Left renal pelvis (tissue), 4 donors: ENCODE data around the gene RNF157. TPM values are rescaled to one million over a fixed set of nuclear protein-coding genes. Genes with fewer than 3 reads are reported as not detected.

ENCODE experiments used
- DNase-seq, 4 donors: peaks; one replicate each; pipeline ENCODE4 v3.0.0-alpha.2; 2013; ENCODE audit warnings: low read depth in 4 of 4, low spot score in 3 of 4
- polyA plus RNA-seq, 4 donors: library from polyadenylated mRNA; unstranded; fragments of 120-200 nt; gene quantifications; one replicate each; pipeline ENCODE4 v1.2.1, GENCODE V29; 2013; ENCODE audit not compliant: insufficient read length in 4 of 4

Gene RNF157
- polyA plus RNA-seq, 4 donors = 12.4 to 30.1 (median 28.0) TPM

- no peak for DNase-seq
Observed at GRCh38 chr17:76145231-76146052, 94.9 kb downstream of the RNF157 start.

DNA sequence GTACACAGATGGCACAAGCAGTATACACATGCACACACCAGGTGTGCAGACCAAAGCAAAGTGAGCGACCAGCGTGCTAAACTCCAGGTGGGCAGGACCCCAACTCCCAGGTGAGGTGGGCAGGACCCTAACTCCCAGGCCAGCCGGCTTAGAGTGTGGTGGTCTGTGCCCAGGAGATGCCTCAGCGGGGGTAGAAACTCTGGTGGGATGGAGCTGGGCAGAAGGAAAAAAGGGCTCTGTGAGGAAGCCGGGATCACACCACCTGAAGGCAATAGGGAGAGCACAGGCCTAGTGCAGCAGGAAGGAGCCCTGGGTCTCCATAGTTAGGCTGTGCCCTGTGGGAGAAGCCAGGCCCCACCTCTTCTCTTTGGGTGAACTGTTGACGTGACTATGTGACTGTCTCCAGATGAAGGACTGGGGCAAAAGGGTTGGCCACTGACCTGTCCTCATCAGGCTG, 97.7 kb downstream of the RNF157 start:
- DNase-seq = no peak

- DNase-seq = no peak
Observed at GRCh38 chr17:76142039-76142584, 98.2 kb downstream of the RNF157 start.

GRCh38 chr17:76141212-76142038, 98.9 kb downstream of the RNF157 start, which contains the start of gene FOXJ1:
FOXJ1 (minus strand) TSS chr17:76141245; CDS start chr17:76140395, 850 bp downstream.
- peak; percentile 76 to 91 (median 88) for DNase-seq

DNA sequence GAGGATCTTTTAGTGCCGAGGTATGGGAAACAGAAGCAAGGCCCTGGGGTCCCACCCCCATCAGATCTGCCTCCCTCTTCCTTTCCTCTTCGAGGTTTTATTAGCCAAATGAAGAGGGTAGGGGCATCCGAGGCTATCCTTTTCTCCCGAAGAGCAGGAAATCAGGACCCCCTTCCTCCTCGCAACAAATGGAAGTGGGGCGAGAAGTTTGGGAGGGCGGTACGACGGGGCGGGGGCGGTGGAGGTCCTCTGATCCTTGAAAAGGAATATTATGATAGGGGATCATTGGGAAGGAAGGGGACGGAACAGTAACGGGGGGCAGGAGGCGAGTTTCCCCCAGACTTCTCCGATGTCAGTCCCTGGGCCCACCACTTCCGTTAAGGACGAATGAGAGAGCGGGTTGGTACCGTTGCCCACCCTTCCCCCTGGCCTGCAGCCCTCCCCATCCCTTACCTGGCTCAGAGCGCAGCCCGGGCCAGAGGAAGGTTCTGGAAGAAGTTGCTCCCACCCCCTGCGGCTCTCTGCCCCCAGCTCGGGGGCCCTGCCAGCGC, 99.6 kb downstream of the RNF157 start:
- DNase-seq = no peak

GRCh38 chr17:76139801-76140660, 100.3 kb downstream of the RNF157 start:
- DNase-seq = no peak

DNA sequence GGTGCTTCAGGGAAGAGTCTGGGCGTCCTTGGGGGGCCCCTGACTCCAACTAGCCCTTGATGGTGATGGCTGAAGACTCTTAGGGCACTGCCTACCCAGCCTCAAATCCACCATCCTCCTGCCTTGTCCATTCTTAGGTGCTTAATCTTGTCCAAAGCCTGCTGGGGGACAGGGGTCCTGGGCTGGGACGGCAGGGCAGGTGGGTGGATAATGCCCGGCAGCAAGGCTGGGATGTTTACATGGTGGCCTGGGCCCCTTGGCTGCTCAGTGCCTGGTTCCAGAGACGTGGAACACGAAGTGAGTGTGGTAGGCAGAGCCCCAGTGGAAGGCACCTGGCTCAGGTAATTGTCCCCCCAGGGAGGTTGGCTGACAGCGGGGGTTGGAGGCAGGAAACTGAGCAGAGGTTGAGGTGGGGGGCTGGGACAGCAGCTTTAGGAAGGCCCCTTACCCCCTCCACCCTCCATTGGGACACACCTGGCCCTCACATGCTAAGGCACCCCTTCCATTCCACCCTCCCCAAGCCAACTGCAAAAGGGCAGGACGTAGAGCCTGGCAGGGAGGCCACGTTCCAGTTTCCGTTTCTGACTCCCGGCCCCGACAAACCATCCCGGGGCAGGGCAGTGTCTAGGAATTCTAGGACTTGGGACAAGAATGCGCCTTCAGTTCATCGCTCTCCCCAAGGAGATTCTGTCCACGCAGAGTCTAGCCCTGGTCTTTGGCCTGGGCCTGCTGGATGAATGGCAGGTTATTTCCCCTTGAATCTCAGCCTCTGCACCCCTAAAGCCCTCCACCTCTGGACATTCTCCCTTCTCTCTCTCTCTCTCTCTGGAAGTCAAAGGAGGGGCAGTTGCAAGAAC, 101.2 kb downstream of the RNF157 start:
- no peak for DNase-seq

GRCh38 chr17:76138234-76138895, 101.9 kb downstream of the RNF157 start:
- DNase-seq = peak in 1 of 4 donors; percentile 64

DNA sequence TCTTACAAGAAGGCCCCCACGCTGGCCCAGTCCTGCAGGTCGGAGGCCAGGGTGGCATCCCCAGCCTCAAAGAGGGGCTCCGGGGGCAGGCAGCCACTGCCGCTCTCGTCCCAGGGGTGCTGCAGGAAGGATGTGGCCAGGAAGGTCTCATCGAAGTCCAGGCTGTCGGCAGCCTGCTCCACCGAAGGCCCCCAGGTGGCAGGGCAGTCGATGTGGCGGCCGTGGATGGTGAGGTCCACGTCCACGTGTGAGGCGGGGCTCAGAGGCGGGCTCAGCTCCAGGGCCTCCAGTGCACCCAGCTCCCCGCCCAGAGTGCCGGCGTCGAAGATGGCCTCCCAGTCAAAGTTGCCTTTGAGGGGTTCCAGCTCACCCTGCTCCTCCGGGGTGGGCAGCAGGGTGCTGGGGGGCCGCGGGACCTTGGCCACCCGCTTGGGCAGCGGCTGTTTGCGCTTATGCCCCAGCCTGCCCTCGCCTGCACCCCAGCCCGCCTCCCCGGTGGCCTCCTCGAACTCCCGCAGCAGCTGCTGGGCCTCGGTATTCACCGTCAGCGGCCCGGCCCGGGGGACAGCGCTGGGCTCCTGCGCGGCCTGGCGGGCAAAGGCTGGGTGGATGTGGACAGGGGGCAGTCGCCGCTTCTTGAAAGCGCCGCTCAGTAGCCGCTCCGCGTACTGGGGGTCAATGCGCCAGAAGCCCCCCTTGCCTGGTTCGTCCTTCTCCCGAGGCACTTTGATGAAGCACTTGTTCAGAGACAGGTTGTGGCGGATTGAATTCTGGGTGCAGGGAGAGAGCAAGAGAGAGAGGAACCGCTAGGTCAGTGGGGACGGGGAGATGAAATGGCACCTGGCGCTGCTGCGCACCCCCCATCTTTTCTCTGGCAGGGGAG, 102.7 kb downstream of the RNF157 start:
- DNase-seq = no peak

GRCh38 chr17:76137001-76137350, 103.3 kb downstream of the RNF157 start:
- no peak for DNase-seq

DNA sequence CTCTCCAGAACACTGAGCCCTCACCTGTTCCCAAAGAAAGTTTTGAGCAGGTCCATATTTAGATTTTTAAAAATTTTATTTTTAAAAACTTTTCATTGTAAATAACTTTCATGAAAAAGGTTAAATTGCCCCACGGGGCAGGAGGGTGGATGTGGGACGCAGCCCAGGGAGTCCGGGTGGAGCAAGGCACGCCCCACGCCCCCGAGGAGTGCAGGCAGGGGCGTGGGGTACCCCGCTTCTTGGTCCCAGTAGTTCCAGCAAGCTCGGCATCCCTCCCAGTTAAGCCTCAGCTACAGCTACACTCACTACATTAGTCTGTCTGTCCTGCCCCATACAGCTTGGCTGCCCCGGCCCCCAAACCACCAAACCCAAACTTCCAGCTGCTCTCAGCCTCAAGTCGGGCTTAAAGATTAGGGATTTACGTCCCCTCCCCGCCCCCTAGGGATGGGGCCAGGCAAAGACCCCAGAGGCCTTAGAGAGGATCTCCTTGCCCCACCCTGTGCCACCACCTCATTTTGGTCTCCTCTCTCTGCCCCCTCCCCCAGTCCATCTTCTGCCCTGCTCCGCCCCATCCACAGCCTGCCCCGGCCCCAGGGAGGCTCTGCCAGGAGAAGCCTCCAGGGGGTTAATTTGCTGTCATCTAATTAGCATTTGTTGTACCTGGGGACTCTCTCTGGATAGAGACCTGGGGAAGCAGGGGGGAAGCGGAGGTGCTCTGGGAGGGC, 103.9 kb downstream of the RNF157 start:
- no peak for DNase-seq

- no peak for DNase-seq
Observed at GRCh38 chr17:76135810-76136188, 104.5 kb downstream of the RNF157 start.

DNA sequence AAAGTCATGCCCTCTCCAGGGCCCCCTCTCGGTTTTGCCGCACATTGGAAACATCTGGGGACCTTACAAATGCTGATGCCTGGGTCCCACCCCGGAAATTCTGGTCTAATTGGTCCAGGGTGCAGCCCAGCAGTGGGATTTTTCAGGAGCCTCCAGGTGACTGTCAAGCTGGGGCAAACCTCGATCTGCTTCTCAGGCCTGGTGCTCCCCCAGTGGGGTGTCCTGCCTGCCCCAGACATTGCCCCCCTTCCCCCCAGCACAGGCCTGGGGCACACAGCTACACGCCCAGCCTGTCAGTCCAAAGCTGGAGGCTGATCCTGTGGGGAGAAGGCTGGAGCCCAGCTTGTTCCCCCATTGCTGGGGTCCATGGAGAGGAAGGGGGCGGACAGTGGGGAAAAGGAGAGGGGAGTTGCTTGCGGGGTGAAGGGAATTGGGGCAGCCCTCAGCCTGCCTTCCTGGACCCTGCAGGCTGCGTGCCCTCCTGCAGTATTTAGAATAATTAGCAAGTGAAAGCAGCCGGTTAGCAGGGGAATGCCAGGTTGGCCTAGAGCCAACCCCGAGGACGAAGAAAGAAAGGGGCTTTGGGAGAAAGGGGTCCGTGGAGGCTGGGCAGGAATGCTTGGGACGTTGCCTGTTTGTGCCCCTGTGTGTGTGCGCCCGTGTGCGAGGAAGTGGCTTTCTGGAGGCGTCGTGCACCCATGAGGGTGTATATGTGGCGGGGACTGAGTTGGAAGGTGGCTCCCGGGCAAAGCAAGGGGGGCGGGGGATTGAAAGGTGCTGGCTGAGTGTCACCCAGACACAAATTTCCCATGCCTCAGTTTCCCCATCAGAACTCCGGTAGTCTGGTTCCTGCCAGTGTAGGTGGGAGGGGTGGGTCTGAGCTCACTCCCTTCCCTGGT, 105.1 kb downstream of the RNF157 start:
- no peak for DNase-seq

DNA sequence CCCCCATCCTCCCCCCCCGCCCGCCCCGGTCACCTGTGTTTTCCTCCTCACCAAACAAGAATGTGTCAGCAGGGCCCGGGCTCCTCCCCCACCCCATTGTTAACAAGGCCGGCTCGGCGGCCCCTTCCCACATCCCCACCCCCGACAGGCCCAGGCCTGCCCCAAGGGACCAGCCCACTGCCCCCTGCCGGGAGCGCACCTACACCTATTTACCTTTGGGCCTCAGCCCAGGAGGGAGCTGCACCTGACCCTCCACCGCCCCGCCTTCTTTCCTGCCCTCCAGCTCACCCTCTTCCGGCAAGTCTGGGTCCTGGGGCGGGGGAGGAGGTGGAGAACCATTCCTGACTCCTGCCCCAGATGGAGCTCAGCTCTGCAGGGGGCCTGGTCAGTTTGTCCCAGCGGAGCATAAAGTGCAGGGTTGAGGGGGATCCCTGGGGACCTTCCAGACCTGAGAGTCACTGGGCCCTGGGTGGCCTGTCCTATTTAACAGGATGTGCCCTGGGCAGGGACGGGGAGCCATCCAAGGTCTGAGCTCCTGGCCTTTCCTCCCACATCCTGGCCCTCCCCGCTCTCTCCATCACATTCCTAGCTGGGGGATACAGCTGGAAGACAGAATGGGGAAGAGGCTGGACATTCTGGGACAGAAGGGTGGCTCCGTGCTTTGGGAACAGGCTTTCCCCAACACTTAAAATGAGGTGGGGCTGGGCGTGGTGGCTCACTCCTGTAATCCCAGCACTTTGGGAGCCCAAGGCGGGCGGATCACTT, 107.5 kb downstream of the RNF157 start:
- DNase-seq = no peak
